ENCODE measurements around the gene LLCFC1. TPM values are rescaled to one million over a fixed set of nuclear protein-coding genes. Genes with fewer than 3 reads are reported as not detected.
A peak's percentile ranks its signal among the peaks of the same experiment; 100 is the strongest.

LLCFC1 gene
- total RNA-seq: not detected

GRCh38 chr7:142939226-142939910, at the start of gene LLCFC1:
Gene LLCFC1, plus strand, starts transcription at chr7:142939484. Its CDS starts 138 bp downstream, at chr7:142939622.
- no peaks in the 10 kb centered on the region for H3K4me1 Mint-ChIP-seq
- H3K27ac Mint-ChIP-seq: no peak within 1 kb of the TSS
- H3K9me3 Mint-ChIP-seq (ENCODE audit: low read depth): no peaks in the 10 kb centered on the region
- H3K4me3 Mint-ChIP-seq: no peak within 1 kb of the TSS
- ATAC-seq (no peak), DNase-seq (no peak)
- CTCF ChIA-PET: no interaction called here
- H3K27me3 Mint-ChIP-seq: peaks cover 2% of the 10 kb centered on the region
- no peaks in the 10 kb centered on the region for H3K36me3 Mint-ChIP-seq

GRCh38 chr7:142889816-142890215, 49.5 kb upstream of the LLCFC1 start:
- ATAC-seq (no peak), DNase-seq (no peak)
- H3K4me3 Mint-ChIP-seq: no peak overlapping the region
- no peaks in the 10 kb centered on the region for H3K36me3 Mint-ChIP-seq
- H3K9me3 Mint-ChIP-seq (ENCODE audit: low read depth): peaks cover 4% of the 10 kb centered on the region
- CTCF ChIA-PET: interaction anchor here (1.0 kb wide), 1 partner anchor 9 kb away, joined by 3 read pairs; no protein-coding TSS in a partner anchor
- H3K27me3 Mint-ChIP-seq: no peaks in the 10 kb centered on the region
- no peaks in the 10 kb centered on the region for H3K4me1 Mint-ChIP-seq
- no peak overlapping the region for H3K27ac Mint-ChIP-seq

- ATAC-seq (no peak), DNase-seq (no peak)
- Mint-ChIP-seq H3K27me3 (no peaks in the 10 kb centered on the region), H3K9me3 (ENCODE audit: low read depth) (peaks cover 4% of the 10 kb centered on the region), H3K36me3 (no peaks in the 10 kb centered on the region), H3K4me3 (no peak overlapping the region), H3K4me1 (no peaks in the 10 kb centered on the region), H3K27ac (no peak overlapping the region)
- CTCF ChIA-PET: no interaction called here
Measured at GRCh38 chr7:142890874-142891485, 48.3 kb upstream of the LLCFC1 start.

GRCh38 chr7:142891490-142892082, 47.7 kb upstream of the LLCFC1 start:
- peaks cover 4% of the 10 kb centered on the region for H3K9me3 Mint-ChIP-seq (ENCODE audit: low read depth)
- DNase-seq: peak; percentile 29
- CTCF ChIA-PET: no interaction called here
- H3K4me1 Mint-ChIP-seq: no peaks in the 10 kb centered on the region
- no peaks in the 10 kb centered on the region for H3K27me3 Mint-ChIP-seq
- H3K4me3 Mint-ChIP-seq: no peak overlapping the region
- ATAC-seq: no peak
- H3K36me3 Mint-ChIP-seq: no peaks in the 10 kb centered on the region
- no peak overlapping the region for H3K27ac Mint-ChIP-seq

- CTCF ChIA-PET: no interaction called here
- ATAC-seq: no peak
- no peaks in the 10 kb centered on the region for H3K27me3 Mint-ChIP-seq
- no peaks in the 10 kb centered on the region for H3K4me1 Mint-ChIP-seq
- no peaks in the 10 kb centered on the region for H3K36me3 Mint-ChIP-seq
- no peak overlapping the region for H3K4me3 Mint-ChIP-seq
- H3K27ac Mint-ChIP-seq: no peak overlapping the region
- H3K9me3 Mint-ChIP-seq (ENCODE audit: low read depth): peaks cover 4% of the 10 kb centered on the region
- DNase-seq: peak; percentile 21
Measured at GRCh38 chr7:142892951-142893350, 46.3 kb upstream of the LLCFC1 start.

GRCh38 chr7:142894112-142894984, 44.9 kb upstream of the LLCFC1 start:
- DNase-seq (peak; percentile 38), ATAC-seq (no peak)
- H3K9me3 Mint-ChIP-seq (ENCODE audit: low read depth): peaks cover 4% of the 10 kb centered on the region
- H3K36me3 Mint-ChIP-seq: no peaks in the 10 kb centered on the region
- peaks cover 5% of the 10 kb centered on the region for H3K27me3 Mint-ChIP-seq
- H3K27ac Mint-ChIP-seq: no peak overlapping the region
- H3K4me3 Mint-ChIP-seq: no peak overlapping the region
- no peaks in the 10 kb centered on the region for H3K4me1 Mint-ChIP-seq
- CTCF ChIA-PET: interaction anchor here (1.0 kb wide), 1 partner anchor 14 kb away, joined by 3 read pairs; no protein-coding TSS in a partner anchor

GRCh38 chr7:142894985-142895593, 44.2 kb upstream of the LLCFC1 start:
- DNase-seq: no peak
- Mint-ChIP-seq H3K36me3 (no peaks in the 10 kb centered on the region), H3K4me1 (no peaks in the 10 kb centered on the region), H3K4me3 (no peak overlapping the region), H3K27ac (no peak overlapping the region), H3K27me3 (peaks cover 5% of the 10 kb centered on the region), H3K9me3 (ENCODE audit: low read depth) (peaks cover 4% of the 10 kb centered on the region)
- no peak for ATAC-seq
- CTCF ChIA-PET: interaction anchor here (1.0 kb wide), 1 partner anchor 14 kb away, joined by 3 read pairs; no protein-coding TSS in a partner anchor

- H3K4me1 Mint-ChIP-seq: no peaks in the 10 kb centered on the region
- no peak overlapping the region for H3K4me3 Mint-ChIP-seq
- peaks cover 5% of the 10 kb centered on the region for H3K27me3 Mint-ChIP-seq
- ATAC-seq (no peak), DNase-seq (no peak)
- H3K27ac Mint-ChIP-seq: no peak overlapping the region
- no peaks in the 10 kb centered on the region for H3K36me3 Mint-ChIP-seq
- H3K9me3 Mint-ChIP-seq (ENCODE audit: low read depth): no peaks in the 10 kb centered on the region
- CTCF ChIA-PET: interaction anchor here (1.3 kb wide), 1 partner anchor 15 kb away, joined by 3 read pairs; no protein-coding TSS in a partner anchor
Measured at GRCh38 chr7:142896151-142896550, 43.1 kb upstream of the LLCFC1 start.

- DNase-seq (peak; percentile 19), ATAC-seq (no peak)
- no peaks in the 10 kb centered on the region for H3K36me3 Mint-ChIP-seq
- H3K4me1 Mint-ChIP-seq: no peaks in the 10 kb centered on the region
- no peak overlapping the region for H3K27ac Mint-ChIP-seq
- H3K4me3 Mint-ChIP-seq: no peak overlapping the region
- CTCF ChIA-PET: interaction anchor here (1.3 kb wide), 1 partner anchor 16 kb away, joined by 3 read pairs; no protein-coding TSS in a partner anchor
- peaks cover 5% of the 10 kb centered on the region for H3K27me3 Mint-ChIP-seq
- H3K9me3 Mint-ChIP-seq (ENCODE audit: low read depth): no peaks in the 10 kb centered on the region
Measured at GRCh38 chr7:142896741-142897379, 42.4 kb upstream of the LLCFC1 start.

GRCh38 chr7:142897691-142898090, 41.6 kb upstream of the LLCFC1 start:
- ATAC-seq (no peak), DNase-seq (peak; percentile 34)
- CTCF ChIA-PET: no interaction called here
- Mint-ChIP-seq H3K36me3 (no peaks in the 10 kb centered on the region), H3K27ac (no peak overlapping the region), H3K9me3 (ENCODE audit: low read depth) (no peaks in the 10 kb centered on the region), H3K27me3 (peaks cover 8% of the 10 kb centered on the region), H3K4me1 (no peaks in the 10 kb centered on the region), H3K4me3 (no peak overlapping the region)

- CTCF ChIA-PET: no interaction called here
- peak; percentile 18 for DNase-seq
- no peaks in the 10 kb centered on the region for H3K4me1 Mint-ChIP-seq
- no peak overlapping the region for H3K27ac Mint-ChIP-seq
- no peaks in the 10 kb centered on the region for H3K9me3 Mint-ChIP-seq (ENCODE audit: low read depth)
- no peaks in the 10 kb centered on the region for H3K36me3 Mint-ChIP-seq
- H3K4me3 Mint-ChIP-seq: no peak overlapping the region
- H3K27me3 Mint-ChIP-seq: peaks cover 10% of the 10 kb centered on the region
- ATAC-seq: no peak
Measured at GRCh38 chr7:142898377-142899170, 40.7 kb upstream of the LLCFC1 start.

GRCh38 chr7:142899661-142900060, 39.6 kb upstream of the LLCFC1 start:
- peaks cover 10% of the 10 kb centered on the region for H3K27me3 Mint-ChIP-seq
- H3K9me3 Mint-ChIP-seq (ENCODE audit: low read depth): no peaks in the 10 kb centered on the region
- no peak for ATAC-seq
- no peak overlapping the region for H3K4me3 Mint-ChIP-seq
- H3K27ac Mint-ChIP-seq: no peak overlapping the region
- CTCF ChIA-PET: interaction anchor here (1.3 kb wide), 1 partner anchor 315 kb away, joined by 5 read pairs; no protein-coding TSS in a partner anchor
- no peak for DNase-seq
- H3K36me3 Mint-ChIP-seq: no peaks in the 10 kb centered on the region
- no peaks in the 10 kb centered on the region for H3K4me1 Mint-ChIP-seq

Data from activated CD8-positive, alpha-beta memory T cell treated with anti-CD3 and anti-CD28 coated beads, Interleukin-2, amount 10 ng/mL, durations not matched to agents 7 days and 5 days (primary cell).